ENCODE data around the gene RICTOR. TPM values are rescaled to one million over a fixed set of nuclear protein-coding genes. Genes with fewer than 3 reads are reported as not detected.

The RICTOR gene
- total RNA-seq, 2 donors from 2014 or later: 21.5 to 36.8 TPM

DNA sequence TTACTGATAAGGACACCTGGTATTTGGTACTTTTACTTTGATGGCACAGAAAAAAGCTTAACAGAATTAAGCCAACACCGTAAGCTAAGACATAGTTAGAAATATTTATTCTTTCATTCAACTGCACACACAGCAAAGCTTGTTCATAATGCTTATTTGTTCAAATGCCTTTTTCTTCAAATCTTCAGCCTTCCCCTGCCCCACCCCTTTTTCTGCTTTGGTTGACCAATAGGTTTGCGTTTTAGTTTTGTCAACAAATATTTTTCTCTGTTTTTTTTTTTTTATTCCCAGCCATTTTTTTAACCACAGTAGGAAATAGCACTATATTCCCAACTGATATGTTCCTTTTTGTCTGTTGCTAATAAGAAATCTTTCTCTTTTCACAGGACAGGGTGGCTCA lies 4.9 kb upstream of the RICTOR start:
- H3K4me3 ChIP-seq: no peak overlapping the region
- no peak for TF ChIP-seq POLR2AphosphoS5 (IDR thresholded peaks at IDR 0.05)
- TF ChIP-seq, protein P1, sequence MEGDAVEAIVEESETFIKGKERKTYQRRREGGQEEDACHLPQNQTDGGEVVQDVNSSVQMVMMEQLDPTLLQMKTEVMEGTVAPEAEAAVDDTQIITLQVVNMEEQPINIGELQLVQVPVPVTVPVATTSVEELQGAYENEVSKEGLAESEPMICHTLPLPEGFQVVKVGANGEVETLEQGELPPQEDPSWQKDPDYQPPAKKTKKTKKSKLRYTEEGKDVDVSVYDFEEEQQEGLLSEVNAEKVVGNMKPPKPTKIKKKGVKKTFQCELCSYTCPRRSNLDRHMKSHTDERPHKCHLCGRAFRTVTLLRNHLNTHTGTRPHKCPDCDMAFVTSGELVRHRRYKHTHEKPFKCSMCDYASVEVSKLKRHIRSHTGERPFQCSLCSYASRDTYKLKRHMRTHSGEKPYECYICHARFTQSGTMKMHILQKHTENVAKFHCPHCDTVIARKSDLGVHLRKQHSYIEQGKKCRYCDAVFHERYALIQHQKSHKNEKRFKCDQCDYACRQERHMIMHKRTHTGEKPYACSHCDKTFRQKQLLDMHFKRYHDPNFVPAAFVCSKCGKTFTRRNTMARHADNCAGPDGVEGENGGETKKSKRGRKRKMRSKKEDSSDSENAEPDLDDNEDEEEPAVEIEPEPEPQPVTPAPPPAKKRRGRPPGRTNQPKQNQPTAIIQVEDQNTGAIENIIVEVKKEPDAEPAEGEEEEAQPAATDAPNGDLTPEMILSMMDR (IDR thresholded peaks at IDR 0.05): no peak
- no peak for TF ChIP-seq POLR2A (IDR thresholded peaks at IDR 0.05)
- intact Hi-C loops (cut with DNase I): loop anchor here (5.0 to 10.0 kb wide), 2 partner anchors 232 to 634 kb away; partner anchors contain the start of gene OSMR
- no peak overlapping the region for H3K27ac ChIP-seq
- no peaks in the 10 kb centered on the region for H3K4me1 ChIP-seq (replicated peaks)
- 80% methylated on average over 2 of the region's 2 CpGs for WGBS
- H3K27me3 ChIP-seq (replicated peaks; ENCODE audit: insufficient read depth): no peaks in the 10 kb centered on the region
- H3K9me3 ChIP-seq: no peaks in the 10 kb centered on the region
- no peak for DNase-seq (ENCODE audit: low spot score)
- no peaks in the 10 kb centered on the region for H3K36me3 ChIP-seq

DNA sequence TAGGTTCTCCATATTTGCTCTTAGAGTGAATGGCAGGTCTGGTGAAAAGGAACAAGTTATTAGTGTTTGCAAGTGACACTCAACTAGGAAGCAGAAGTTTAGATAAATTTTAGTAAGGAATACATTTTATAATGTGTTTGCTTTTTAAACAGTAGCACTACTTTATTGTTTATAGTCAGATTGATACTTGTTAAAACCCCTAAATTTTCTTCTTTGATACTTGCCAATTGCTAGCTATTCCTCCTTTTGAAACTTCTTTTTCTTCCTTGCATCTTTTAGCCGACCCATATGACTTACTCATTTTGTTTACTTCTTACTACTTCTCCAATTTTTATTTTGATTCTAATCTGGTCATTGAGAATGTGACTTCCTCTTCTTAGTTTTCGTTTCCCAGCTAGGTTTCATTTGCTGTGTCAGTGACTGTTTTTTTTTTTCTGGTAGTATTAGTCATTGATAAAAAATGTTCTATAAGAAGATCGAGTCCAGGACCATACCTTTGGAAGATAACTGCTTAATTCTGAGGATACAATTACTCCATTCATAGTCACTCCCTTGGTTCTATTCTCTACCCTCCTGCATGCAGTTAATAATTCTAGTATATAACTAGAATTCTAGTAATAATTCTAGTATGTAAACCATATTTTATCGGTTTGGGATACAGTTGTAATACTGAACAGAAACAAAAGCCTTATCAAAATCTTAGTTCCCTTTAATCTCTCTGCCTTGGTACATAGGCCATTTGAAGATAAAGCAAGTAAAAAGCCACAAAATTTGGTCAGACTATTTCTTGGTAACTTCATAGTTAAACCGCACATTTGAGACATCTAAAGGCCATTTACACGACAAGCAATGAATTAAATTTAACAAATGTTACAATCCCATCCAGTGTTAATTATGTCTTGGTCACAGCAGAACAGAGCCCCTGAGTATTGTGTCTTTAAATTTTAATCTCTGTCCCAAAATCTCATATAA lies 2.8 kb upstream of the RICTOR start:
- intact Hi-C loops (cut with DNase I): loop anchor here (5.0 to 10.0 kb wide), 2 partner anchors 230 to 632 kb away; partner anchors contain the start of gene OSMR

DNA sequence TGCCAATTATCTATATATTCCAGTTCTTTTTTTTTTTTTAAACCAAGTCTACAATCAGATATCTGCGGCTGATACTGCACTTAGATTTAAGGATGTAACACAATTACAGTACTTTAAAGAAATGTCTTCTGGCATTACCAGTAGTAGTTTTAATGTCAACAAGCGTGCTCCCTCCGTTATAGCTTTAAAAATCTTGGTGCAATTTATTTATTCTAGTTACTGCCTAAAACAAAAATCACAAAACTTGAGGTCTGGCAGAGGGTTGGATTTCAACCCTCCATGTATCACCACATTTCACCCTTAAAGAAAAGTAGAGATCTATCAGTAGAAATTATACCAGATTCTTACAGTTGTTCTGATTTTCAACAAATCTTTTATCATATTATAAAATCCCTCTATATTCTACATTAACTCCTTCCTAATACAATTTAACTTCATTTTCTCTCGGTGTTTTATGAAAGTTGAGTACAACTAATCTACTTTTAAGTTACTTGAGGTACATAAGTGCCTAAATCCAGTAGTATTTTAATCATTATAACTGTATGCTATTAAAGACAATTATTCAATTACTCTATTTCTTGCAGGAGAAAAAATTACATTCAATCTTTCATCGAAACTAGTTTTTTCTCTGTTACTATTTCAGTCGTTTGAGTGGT lies 2.0 kb upstream of the RICTOR start:
- intact Hi-C loops (cut with DNase I): loop anchor here (5.0 to 10.0 kb wide), 2 partner anchors 229 to 631 kb away; partner anchors contain the start of gene OSMR
- no peaks in the 10 kb centered on the region for H3K9me3 ChIP-seq
- H3K4me3 ChIP-seq: no peak overlapping the region
- H3K27me3 ChIP-seq (replicated peaks; ENCODE audit: insufficient read depth): no peaks in the 10 kb centered on the region
- no peaks in the 10 kb centered on the region for H3K36me3 ChIP-seq
- H3K27ac ChIP-seq: no peak overlapping the region
- no peak for DNase-seq (ENCODE audit: low spot score)
- H3K4me1 ChIP-seq (replicated peaks): peaks cover 4% of the 10 kb centered on the region
- TF ChIP-seq, protein P1 (IDR thresholded peaks at IDR 0.05): no peak
- TF ChIP-seq POLR2A (IDR thresholded peaks at IDR 0.05) (no peak), POLR2AphosphoS5 (IDR thresholded peaks at IDR 0.05) (no peak)
- WGBS: 79% methylated on average over 6 of the region's 6 CpGs

More for the DNA sequence above, 2.8 kb upstream of the RICTOR start:
- DNase-seq (ENCODE audit: low spot score): no peak
- no peak overlapping the region for H3K4me3 ChIP-seq
- WGBS: 46% methylated on average over 6 of the region's 6 CpGs
- H3K4me1 ChIP-seq (replicated peaks): no peaks in the 10 kb centered on the region
- no peaks in the 10 kb centered on the region for H3K27me3 ChIP-seq (replicated peaks; ENCODE audit: insufficient read depth)
- no peak overlapping the region for H3K27ac ChIP-seq
- TF ChIP-seq, protein P1 (IDR thresholded peaks at IDR 0.05): no peak
- TF ChIP-seq POLR2AphosphoS5 (IDR thresholded peaks at IDR 0.05) (no peak), POLR2A (IDR thresholded peaks at IDR 0.05) (no peak)
- no peaks in the 10 kb centered on the region for H3K36me3 ChIP-seq
- H3K9me3 ChIP-seq: no peaks in the 10 kb centered on the region

DNA sequence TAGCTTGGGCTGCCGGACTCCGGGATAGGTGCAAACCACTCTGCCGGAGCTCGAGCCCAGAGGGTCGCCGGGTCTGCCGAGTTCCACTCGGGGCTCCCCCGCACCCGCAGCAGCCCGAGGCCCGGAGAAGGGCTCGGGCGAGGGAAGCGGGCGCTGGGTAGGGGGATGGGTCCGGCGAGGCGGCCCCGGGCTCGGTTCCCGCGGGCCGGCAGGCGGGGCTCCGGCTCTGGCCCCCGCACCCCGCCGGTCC lies 507 bp downstream of the RICTOR start:
- WGBS: 0% methylated on average over 22 of the region's 29 CpGs
- intact Hi-C loops (cut with DNase I): loop anchor here (10.0 kb wide), 1 partner anchor 629 kb away; no protein-coding TSS in a partner anchor
- no peak for DNase-seq (ENCODE audit: low spot score)

More for the DNA sequence above, 507 bp downstream of the RICTOR start:
- Histone ChIP-seq H3K4me1 (replicated peaks) (peaks cover 4% of the 10 kb centered on the region), H3K9me3 (no peaks in the 10 kb centered on the region), H3K27ac (peak overlapping the region; percentile 99 to 100), H3K36me3 (no peaks in the 10 kb centered on the region), H3K4me3 (peak overlapping the region; percentile 98 to 99), H3K27me3 (replicated peaks; ENCODE audit: insufficient read depth) (no peaks in the 10 kb centered on the region)
- TF ChIP-seq, protein P1 (IDR thresholded peaks at IDR 0.05): no peak
- no peak for TF ChIP-seq POLR2AphosphoS5 (IDR thresholded peaks at IDR 0.05)
- no peak for TF ChIP-seq POLR2A (IDR thresholded peaks at IDR 0.05)
